Measurements from ENCODE around the gene KCNH2.

- TF ChIP-seq CTCF (IDR thresholded peaks at IDR 0.05; ENCODE audit: control extremely low read depth in 1 of 3, insufficient read depth in 1 of 3, low read depth in 1 of 3, low read length in 3 of 3), result no peak
- TF ChIP-seq TEAD4 (IDR thresholded peaks at IDR 0.05; ENCODE audit: low read depth, low read length), result no peak
- no peak for TF ChIP-seq POLR2A (IDR thresholded peaks at IDR 0.05; ENCODE audit: control extremely low read depth in 1 of 2, low read depth in 2 of 2, low read length in 2 of 2)
- no peak for TF ChIP-seq HDAC2 (IDR thresholded peaks at IDR 0.05; ENCODE audit: borderline replicate concordance in 1 of 2, low read depth in 2 of 2, low read length in 2 of 2)
- TF ChIP-seq JUND (IDR thresholded peaks at IDR 0.05; ENCODE audit: low read length), result no peak
Observed at GRCh38 chr7:150947241-150947745, 30.8 kb downstream of the KCNH2 start.

Data from H1 (cell line).